Calu3 (cell line): ENCODE measurements around the gene KRT86. TPM values are rescaled to one million over a fixed set of nuclear protein-coding genes. Genes with fewer than 3 reads are reported as not detected.

Experiments used
- BruUV-seq: library from RNA; stranded (reverse); fragments of 400-500 nt; replicated peaks from 2 replicates; lab custom pipeline; 2021; lab: Mats Ljungman, UMichigan
- CTCF ChIA-PET: fragments of 300-600 bp; sonication (Branson Sonifier 250); formaldehyde crosslinking; loops from one replicate; lab custom pipeline; 2022; ENCODE audit warnings: antibody characterized with exemption; lab: Charles Lee
- DNase-seq: peaks from one replicate; pipeline ENCODE4 v3.0.0; 2022
- H3K27ac Mint-ChIP-seq: one replicate; pipeline ENCODE4 v1.8.0; 2022; ENCODE audit warnings: mixed read lengths; ENCODE audit not compliant: unreplicated experiment
- H3K27me3 Mint-ChIP-seq: one replicate; pipeline ENCODE4 v1.8.0; 2022; ENCODE audit warnings: mixed read lengths; ENCODE audit not compliant: unreplicated experiment
- H3K36me3 Mint-ChIP-seq: one replicate; pipeline ENCODE4 v1.8.0; 2022; ENCODE audit warnings: mild to moderate bottlenecking, moderate library complexity, mixed read lengths; ENCODE audit not compliant: insufficient read depth, unreplicated experiment
- H3K4me1 Mint-ChIP-seq: one replicate; pipeline ENCODE4 v1.8.0; 2022; ENCODE audit warnings: mild to moderate bottlenecking, low read depth, mixed read lengths; ENCODE audit not compliant: unreplicated experiment
- H3K4me3 Mint-ChIP-seq: one replicate; pipeline ENCODE4 v1.8.0; 2022; ENCODE audit warnings: mild to moderate bottlenecking, low read depth, moderate library complexity, mixed read lengths; ENCODE audit not compliant: unreplicated experiment
- H3K9me3 Mint-ChIP-seq: one replicate; pipeline ENCODE4 v1.8.0; 2022; ENCODE audit warnings: low read depth, mixed read lengths; ENCODE audit not compliant: unreplicated experiment
- intact Hi-C: fragments of 100-400 bp; cut with micrococcal nuclease; formaldehyde crosslinking; loops from one replicate; pipeline ENCODE4 v1.10.0; 2022; ENCODE audit not compliant: unreplicated experiment
- total RNA-seq: library from RNA; stranded (reverse); gene quantifications from 2 replicates; pipeline ENCODE4 v1.2.3, GENCODE V29; 2022
- TF ChIP-seq, protein P1 (sequence below): fragments of 200-600 bp; IDR thresholded peaks from one replicate; pipeline ENCODE4 v1.8.0; 2022; ENCODE audit warnings: antibody characterized with exemption; ENCODE audit not compliant: unreplicated experiment

KRT86 gene
- total RNA-seq, 1 experiment from 2014 or later: 3.6 TPM

GRCh38 chr12:52233462-52234207 lies 40.8 kb upstream of the KRT86 start:
- intact Hi-C loops: loop anchor here (10.0 kb wide), 1 partner anchor 51 kb away; no protein-coding TSS in a partner anchor
- peak; percentile 15 for DNase-seq
- TF ChIP-seq, protein P1, sequence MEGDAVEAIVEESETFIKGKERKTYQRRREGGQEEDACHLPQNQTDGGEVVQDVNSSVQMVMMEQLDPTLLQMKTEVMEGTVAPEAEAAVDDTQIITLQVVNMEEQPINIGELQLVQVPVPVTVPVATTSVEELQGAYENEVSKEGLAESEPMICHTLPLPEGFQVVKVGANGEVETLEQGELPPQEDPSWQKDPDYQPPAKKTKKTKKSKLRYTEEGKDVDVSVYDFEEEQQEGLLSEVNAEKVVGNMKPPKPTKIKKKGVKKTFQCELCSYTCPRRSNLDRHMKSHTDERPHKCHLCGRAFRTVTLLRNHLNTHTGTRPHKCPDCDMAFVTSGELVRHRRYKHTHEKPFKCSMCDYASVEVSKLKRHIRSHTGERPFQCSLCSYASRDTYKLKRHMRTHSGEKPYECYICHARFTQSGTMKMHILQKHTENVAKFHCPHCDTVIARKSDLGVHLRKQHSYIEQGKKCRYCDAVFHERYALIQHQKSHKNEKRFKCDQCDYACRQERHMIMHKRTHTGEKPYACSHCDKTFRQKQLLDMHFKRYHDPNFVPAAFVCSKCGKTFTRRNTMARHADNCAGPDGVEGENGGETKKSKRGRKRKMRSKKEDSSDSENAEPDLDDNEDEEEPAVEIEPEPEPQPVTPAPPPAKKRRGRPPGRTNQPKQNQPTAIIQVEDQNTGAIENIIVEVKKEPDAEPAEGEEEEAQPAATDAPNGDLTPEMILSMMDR: no peak
- CTCF ChIA-PET: interaction anchor here (1.9 kb wide), 1 partner anchor 12 kb away, joined by 5 read pairs; no protein-coding TSS in a partner anchor
- peaks cover 91% of the 10 kb centered on the region for H3K36me3 Mint-ChIP-seq
- BruUV-seq: TSS peak; percentile 40
- no peaks in the 10 kb centered on the region for H3K27me3 Mint-ChIP-seq
- peaks cover 64% of the 10 kb centered on the region for H3K4me1 Mint-ChIP-seq
- no peaks in the 10 kb centered on the region for H3K9me3 Mint-ChIP-seq
- H3K4me3 Mint-ChIP-seq: peak overlapping the region; percentile 85
- H3K27ac Mint-ChIP-seq: peak overlapping the region; percentile 97

DNA sequence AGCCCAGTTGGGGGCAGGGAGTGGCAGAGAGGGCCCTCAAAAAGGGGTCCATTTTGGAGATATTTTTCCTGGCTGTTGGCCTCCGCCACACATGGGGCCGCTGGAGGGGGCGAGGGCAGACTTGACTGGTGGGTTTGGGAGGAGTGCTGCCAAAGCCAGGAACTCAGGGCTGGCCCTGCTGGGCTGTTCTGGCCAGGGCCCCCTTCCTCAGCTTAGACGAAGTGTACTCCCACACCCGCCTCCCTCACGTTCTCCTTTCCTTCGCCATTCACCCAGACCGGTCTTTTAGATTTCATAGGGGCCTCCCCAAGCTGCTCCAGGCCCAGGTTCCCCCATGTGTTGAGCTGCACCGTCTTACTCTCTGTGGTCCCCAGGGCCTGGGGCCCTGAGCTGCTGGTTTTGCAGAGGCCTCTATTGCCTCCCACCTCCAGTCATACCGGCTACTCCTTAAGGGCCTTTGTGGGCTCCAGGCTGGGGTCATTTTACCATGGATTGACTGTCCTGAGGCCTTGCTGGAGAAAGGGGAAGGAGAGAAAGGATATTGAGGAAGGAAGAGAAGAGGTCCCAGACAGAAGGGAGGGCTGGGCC lies 40.1 kb upstream of the KRT86 start:
- Mint-ChIP-seq H3K9me3 (no peaks in the 10 kb centered on the region), H3K4me1 (peaks cover 67% of the 10 kb centered on the region), H3K27me3 (no peaks in the 10 kb centered on the region), H3K36me3 (peaks cover 97% of the 10 kb centered on the region), H3K27ac (peak overlapping the region; percentile 97), H3K4me3 (peak overlapping the region; percentile 85)
- DNase-seq: peak; percentile 14
- TF ChIP-seq, protein P1: no peak
- intact Hi-C loops: loop anchor here (10.0 kb wide), 1 partner anchor 50 kb away; no protein-coding TSS in a partner anchor
- BruUV-seq: no TSS peak
- CTCF ChIA-PET: interaction anchor here (1.9 kb wide), 1 partner anchor 13 kb away, joined by 5 read pairs; no protein-coding TSS in a partner anchor

GRCh38 chr12:52235001-52235764 lies 39.3 kb upstream of the KRT86 start:
- CTCF ChIA-PET: no interaction called here
- Mint-ChIP-seq H3K36me3 (peaks cover 100% of the 10 kb centered on the region), H3K9me3 (no peaks in the 10 kb centered on the region), H3K27ac (peak overlapping the region; percentile 97), H3K4me3 (peak overlapping the region; percentile 85), H3K4me1 (peaks cover 59% of the 10 kb centered on the region), H3K27me3 (no peaks in the 10 kb centered on the region)
- TF ChIP-seq, protein P1: no peak
- no TSS peak for BruUV-seq
- intact Hi-C loops: loop anchor here (10.0 kb wide), 1 partner anchor 50 kb away; no protein-coding TSS in a partner anchor
- peak; percentile 11 for DNase-seq

DNA sequence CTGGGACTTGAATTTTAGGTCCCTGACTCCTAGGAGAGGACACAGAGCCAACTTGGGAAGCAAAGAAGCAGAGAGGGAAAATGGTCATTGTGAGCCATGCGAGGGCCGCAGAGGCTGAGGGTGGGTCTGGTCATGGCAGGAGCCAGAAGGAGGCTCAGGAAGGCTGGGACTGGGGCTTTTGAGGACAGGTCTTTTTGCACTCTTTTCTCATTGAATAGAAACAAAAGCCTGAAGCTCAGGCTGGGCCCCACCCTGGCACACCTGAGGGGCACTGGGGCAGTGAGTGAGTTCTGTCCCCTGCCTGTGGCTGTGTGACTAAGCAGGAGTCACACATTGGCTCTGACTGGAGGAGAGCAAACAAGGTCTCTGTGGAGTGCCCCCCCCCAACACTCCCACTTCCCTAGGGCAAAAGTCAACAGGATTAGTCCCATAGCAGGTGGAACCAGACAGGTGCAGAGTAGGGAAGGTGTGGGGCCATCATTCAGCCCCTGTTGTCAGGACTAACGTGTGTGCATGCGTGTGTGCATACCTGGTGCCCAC lies 38.6 kb upstream of the KRT86 start:
- no TSS peak for BruUV-seq
- H3K27ac Mint-ChIP-seq: peak overlapping the region; percentile 97
- peaks cover 53% of the 10 kb centered on the region for H3K4me1 Mint-ChIP-seq
- CTCF ChIA-PET: no interaction called here
- TF ChIP-seq, protein P1: no peak
- H3K36me3 Mint-ChIP-seq: peaks cover 98% of the 10 kb centered on the region
- H3K9me3 Mint-ChIP-seq: no peaks in the 10 kb centered on the region
- peak overlapping the region; percentile 85 for H3K4me3 Mint-ChIP-seq
- intact Hi-C loops: loop anchor here (10.0 kb wide), 1 partner anchor 49 kb away; no protein-coding TSS in a partner anchor
- H3K27me3 Mint-ChIP-seq: no peaks in the 10 kb centered on the region
- DNase-seq: no peak
